ENCODE data around the gene CELF4.

DNA sequence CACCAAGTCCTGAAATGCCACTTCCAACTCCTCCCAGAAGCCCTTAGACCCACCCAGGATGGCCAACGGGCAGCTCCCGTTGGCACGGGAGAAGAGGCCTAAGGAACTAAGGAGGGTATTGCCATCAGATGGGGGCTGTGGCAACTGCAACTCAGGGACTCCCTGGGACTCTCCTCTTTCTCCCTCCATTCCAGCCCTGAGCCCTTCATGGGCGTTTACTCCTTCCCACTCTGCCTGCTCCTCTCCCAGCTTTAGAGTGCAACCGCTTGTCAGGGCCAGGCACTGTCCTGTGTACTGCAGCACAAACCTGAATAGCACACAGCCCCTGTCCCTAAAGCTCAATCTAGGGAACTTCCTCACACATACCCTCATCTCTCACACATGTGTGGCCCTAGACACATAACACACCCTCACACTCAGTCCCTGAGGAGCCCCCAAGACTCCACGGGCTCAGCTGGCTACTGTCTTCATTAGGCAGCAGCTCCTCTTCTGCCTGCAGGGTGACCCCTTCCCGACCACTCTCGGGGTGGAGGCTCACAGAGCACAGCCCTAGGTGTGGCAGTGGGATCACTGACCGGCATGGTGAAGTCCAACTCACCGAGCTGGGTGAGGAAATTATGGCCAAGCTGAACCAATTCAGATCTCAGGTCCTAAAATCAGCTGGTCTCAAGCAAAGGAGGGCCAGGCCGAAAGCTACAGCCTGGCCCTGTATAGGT lies 316.3 kb downstream of the CELF4 start:
- no peak for TF ChIP-seq POLR2A (IDR thresholded peaks at IDR 0.05)
- TF ChIP-seq, protein P1, sequence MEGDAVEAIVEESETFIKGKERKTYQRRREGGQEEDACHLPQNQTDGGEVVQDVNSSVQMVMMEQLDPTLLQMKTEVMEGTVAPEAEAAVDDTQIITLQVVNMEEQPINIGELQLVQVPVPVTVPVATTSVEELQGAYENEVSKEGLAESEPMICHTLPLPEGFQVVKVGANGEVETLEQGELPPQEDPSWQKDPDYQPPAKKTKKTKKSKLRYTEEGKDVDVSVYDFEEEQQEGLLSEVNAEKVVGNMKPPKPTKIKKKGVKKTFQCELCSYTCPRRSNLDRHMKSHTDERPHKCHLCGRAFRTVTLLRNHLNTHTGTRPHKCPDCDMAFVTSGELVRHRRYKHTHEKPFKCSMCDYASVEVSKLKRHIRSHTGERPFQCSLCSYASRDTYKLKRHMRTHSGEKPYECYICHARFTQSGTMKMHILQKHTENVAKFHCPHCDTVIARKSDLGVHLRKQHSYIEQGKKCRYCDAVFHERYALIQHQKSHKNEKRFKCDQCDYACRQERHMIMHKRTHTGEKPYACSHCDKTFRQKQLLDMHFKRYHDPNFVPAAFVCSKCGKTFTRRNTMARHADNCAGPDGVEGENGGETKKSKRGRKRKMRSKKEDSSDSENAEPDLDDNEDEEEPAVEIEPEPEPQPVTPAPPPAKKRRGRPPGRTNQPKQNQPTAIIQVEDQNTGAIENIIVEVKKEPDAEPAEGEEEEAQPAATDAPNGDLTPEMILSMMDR (IDR thresholded peaks at IDR 0.05), result no peak

All from body of pancreas (tissue), 4 donors.